Stimulated activated naive CD4-positive, alpha-beta T cell treated with Interleukin-2 at 50 U/mL for 16 hours (primary cell): Measurements from ENCODE around the gene CHCHD10.
A peak's percentile ranks its signal among the peaks of the same experiment; 100 is the strongest.
"Not testable (repeated sequence)": the region's sequence is repeated elsewhere in the genome, so short reads cannot be mapped to it uniquely, and the experiment has no call there.

Experiments used
- DNase-seq: peaks from one replicate; lab custom pipeline; 2025; lab: John Stamatoyannopoulos, UW

The CHCHD10 gene

GRCh38 chr22:23750367-23750713 lies 17.4 kb downstream of the CHCHD10 start:
- DNase-seq: no peak

DNA sequence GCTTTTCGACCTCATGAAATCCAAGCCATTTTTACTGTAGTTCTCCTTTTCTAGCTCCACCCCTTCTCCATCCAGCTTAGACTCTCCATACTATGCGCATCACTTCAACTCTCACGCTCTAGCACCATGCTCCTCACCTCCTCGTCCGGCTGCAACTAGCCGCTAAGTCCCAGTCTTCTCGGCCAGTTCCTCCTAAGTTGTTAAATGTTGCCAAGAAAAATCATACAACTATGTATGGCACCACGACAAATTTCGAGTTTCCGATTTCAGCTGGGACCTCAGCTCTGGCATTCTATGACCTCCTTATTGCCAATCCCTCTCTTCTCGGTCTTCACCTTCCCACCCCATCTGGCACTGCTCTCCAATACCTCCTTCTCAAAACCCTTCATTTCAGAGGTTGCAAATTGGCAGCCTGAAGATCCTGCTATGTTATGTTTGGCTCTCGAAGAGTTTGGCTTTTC lies 17.9 kb downstream of the CHCHD10 start:
- no peak for DNase-seq

DNA sequence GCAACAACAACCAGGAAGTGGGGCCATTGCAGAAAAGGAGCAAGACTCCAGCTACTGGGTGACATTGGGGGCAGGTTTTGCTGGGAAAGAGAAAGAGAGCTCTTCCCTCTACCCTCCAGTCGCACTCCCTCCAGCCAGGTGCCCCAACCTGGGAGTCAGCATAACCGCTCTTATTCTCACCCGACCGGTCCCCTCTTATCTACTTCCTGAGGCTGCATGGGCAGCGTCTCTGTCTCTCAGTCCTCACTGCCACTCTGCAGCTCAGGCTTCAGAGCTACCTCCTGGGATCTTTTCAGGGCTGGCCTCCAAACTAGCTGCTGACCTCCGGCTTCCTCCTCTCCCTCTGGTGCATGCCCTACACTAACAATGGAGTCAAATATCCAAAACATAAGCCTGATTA lies 22.0 kb downstream of the CHCHD10 start:
- DNase-seq: no peak

DNA sequence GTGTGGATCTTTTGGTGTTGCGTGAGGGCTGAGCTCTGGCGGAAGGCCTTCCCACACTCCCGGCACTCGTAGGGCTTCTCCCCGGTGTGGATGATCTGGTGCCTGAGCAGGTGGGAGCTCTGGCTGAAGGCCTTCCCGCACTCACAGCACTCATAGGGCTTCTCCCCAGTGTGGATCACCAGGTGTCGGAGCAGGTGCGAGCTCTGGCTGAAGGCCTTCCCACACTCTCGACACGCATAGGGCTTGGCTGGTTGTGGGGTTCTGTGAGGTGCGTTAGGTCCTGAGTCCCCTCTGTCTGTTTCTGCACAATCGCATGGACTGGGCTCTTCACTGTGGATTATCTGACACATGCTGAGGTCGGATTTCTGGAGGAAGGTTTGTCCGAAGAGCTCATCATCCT lies 23.3 kb downstream of the CHCHD10 start:
- no peak for DNase-seq

DNA sequence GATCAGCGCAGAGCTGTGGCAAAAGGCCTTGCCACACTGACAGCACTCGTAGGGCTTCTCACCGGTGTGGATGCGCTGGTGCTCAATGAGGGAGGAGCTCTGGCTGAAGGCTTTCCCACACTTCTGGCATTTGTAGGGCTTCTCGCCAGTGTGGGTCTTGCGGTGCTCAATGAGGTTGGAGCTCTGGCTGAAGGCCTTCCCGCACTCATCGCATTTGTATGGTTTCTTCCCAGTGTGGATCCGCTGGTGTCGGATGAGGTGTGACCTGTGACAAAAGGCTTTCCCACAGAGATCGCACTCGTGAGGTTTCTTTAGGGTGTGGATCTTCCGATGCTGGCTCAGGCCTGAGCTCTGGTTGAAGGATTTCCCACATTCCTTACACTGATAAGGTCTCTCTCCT lies 23.8 kb downstream of the CHCHD10 start:
- DNase-seq: no peak

- DNase-seq: no peak
These were observed 24.5 kb downstream of the CHCHD10 start for GRCh38 chr22:23743303-23743705.

GRCh38 chr22:23742505-23743264 lies 25.1 kb downstream of the CHCHD10 start:
- DNase-seq: no peak

GRCh38 chr22:23737696-23738095 lies 30.1 kb downstream of the CHCHD10 start:
- DNase-seq: no peak

GRCh38 chr22:23728108-23728507 lies 39.7 kb downstream of the CHCHD10 start:
- not testable (repeated sequence) for DNase-seq

- no peak for DNase-seq
These were observed 45.0 kb downstream of the CHCHD10 start for GRCh38 chr22:23722724-23723123.

GRCh38 chr22:23722160-23722559 lies 45.6 kb downstream of the CHCHD10 start:
- no peak for DNase-seq

DNA sequence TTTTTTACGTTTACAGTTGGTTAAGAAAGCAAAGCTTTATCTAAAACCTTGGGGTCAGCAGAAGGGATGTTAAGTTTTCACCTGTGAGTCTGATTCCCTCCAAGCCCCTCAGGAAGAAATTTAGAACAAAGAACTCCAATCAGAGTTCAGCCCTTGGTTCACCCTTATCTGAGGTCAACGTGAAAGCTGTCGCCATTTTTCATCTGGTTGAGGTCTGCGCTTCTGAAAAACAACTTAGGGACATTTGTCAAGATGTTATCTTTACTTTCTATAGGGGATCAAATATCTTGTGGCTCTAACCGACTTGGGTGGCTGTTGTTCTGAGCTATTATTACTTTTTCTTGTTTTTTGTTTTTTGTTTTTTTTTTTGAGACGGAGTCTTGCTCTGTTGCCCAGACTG lies 46.9 kb downstream of the CHCHD10 start:
- DNase-seq: no peak

GRCh38 chr22:23718371-23719165 lies 49.2 kb downstream of the CHCHD10 start:
- no peak for DNase-seq

DNA sequence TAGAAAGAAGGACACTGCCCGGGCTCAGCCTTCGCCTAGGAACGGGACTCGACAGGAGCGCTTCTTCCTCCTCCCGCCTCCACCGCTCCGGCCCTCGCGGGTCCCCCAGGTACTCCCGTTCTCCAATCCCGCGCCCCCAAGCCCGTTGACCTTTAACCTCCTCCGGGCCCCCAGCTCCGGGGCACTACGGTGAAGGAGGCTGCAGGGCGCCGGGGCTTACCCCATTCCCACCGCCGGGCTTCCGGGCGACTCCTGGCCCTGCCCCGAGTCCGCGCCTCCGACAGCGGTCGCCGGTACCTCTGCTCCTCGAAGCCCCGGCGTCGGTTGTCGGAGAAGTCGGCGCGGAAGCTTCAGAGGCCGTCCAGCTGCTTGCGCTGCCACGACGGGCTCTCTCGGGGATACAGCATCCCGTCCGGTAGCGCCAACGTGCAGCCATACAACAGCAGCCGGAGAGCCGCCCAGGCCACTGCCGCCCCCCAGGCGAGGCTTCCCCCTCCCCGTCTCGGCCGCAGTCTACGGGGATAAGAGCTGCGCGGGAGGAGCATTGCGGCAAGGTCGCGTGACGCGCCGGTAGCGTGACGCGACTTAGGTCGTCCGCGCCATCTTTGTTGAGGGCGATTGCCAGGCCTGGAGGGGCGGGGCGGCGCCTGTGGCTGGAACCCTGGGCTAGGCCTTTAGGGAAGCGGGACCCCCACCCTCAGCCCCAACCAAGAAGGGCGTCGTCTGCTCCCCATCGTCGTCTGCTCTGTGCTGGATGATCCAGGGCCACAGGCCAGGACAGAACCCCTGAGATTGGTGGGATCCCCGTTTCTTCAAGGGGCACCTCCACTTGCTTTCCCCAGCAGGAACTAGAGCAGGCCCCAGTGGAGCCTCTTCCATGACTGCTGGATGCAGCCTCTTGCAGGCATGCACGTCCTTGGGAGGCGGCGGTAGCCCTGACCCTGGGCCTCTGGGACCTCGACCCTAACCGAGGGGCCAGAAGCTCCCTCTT lies 50.7 kb downstream of the CHCHD10 start:
- DNase-seq: peak; percentile 74
